CD4-positive, alpha-beta T cell treated with Interleukin-1 beta for 1 hour (primary cell): Measurements from ENCODE around the gene KCNA5.

Experiments used
- DNase-seq, 2 donors: peaks; one replicate each; pipeline ENCODE4 v3.0.0-alpha.2; 2020 to 2022

The KCNA5 gene

DNA sequence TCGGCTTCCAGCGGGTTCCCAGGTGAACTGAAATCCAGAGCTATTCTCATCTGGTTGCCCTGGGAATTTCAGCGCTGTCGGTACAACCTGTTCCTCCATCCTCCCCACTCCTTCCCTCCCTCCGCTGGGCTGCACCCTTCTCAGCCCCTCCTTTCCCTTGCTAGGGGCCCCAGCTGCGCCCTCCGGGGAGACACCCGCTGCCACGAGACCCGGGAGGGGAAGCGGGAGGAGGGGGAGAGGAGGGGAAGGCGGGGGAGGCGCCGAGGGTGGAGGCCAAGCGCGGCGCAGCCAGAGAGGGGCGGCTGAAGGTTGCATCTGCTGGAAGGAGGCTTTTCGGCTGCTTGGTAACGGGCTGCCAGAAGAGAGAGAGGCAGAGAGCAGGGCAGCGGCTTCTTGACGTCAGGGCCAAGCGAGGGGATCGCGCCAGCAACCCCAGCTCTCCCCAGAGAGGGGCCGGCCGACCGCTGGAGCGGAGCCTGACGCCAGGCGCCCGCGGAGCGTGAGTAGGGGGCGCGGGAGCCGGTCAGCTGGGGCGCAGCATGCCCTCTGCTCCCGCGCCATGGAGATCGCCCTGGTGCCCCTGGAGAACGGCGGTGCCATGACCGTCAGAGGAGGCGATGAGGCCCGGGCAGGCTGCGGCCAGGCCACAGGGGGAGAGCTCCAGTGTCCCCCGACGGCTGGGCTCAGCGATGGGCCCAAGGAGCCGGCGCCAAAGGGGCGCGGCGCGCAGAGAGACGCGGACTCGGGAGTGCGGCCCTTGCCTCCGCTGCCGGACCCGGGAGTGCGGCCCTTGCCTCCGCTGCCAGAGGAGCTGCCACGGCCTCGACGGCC, at the start of gene KCNA5:
KCNA5 (plus strand) TSS at position 291 of the 831 bp plus-strand sequence; CDS start at position 560, 269 bp downstream.
- peak in 1 of 2 donors; percentile 39 for DNase-seq

DNA sequence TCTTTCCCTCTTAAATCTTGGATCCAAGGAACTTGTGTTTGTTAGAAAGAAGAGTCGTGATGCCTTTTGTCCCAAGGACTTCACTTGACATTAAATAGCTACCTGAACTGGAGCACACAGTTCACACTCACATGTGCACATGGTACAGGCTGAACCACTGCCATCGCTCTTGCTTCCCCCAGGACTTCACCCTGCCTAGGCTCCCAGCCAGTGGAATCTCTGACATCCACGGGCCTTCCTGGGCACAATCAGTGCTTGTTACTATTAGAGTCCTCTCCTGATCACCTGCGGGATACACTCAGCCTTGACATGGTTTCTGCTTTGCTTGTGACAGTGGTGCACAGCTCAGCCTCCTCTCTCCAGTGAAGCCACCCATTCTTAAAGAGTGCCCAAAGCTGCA, 49.1 kb upstream of the KCNA5 start:
- DNase-seq = no peak

DNA sequence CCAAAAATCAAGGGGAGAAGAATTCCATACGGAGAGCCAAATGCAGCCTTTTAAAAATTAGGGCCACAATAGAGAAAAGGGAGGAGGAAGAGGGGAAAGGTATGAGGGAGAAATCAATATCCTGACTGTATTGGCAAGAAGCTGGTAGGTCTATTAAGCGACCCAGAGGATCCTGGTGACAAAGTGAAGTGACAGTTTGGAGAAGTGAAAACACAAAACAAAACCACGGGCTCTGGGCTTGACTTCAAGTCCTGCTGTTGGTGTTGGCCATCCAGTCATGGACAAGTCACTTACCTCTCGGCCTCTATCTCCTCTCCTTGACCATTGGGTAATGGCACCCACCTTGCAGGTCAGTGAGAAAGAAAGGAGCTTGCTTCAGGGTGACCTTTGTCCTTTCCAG, 47.0 kb upstream of the KCNA5 start:
- DNase-seq = no peak

DNA sequence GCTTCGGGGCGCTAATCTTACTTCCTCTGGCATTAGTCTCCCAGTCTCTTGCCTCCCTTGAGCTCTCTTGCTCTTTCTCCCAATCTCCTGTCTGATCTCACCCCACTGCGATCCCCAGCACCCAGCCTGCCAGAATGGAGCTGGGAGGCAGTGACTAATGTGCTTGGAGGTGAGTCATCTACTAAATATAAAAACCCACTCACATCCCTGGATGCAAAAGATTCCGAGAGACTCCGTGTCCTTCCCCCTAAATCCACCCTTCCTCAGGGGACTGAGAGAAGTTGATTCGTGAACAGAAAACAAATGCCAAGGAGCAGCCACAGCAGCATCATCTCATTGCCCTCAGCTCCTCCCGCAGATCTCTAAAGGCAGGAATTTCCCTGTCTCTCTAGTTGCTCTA, 45.7 kb upstream of the KCNA5 start:
- DNase-seq = no peak

DNA sequence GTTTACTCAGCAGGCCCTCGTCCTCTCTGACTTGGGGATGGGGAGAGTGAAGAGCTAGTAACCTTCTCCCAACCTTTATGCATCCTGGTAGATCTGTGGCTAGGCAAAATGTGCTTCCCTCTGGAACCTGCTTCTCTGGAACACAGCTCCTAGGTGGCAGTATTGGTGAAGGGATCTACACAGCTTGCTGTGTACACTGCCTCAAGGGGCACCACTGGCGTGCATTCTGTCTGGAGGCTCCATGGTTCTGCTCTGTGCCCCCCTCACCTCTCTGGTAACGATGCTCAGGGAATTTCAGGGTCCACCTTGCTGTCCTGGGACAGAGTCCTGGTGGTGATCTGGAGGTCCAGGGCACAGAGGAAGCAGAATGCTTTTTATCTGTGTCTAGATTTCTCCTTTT, 43.5 kb upstream of the KCNA5 start:
- DNase-seq = no peak

DNA sequence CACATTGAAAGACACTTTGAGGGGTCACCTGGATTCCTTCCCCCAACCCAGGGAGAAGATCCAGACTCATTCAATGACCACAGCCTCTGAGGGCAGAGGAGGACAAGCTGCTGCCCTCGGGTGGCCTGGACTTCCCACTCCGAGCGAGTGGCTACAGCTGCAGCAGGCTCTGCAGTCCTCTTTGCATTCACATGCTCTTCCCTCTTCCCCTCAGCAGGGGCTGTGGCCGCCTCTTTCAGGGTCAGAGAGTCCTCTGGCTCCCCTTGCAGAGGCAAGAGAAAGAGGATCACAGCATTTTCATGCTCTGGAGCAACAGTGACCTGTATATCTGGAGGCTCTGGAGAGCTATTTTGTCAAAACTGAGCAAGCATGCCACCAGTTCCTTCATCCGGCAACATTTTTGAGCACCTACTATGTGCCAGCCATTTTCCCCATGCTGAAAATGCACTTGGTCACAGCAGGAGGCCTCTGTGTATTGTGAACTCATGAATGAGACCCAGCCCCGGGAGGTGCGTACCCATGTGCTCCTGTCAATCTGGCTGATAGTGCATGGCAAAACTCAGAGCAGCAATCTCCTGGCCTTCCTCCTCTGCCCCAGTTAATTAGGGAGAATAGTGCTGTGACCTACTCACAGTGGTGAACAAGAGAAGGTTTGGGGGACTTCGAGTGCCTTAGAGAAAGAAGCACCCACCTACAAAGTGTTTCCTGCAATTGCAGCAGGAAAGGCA, 42.9 kb upstream of the KCNA5 start:
- DNase-seq = no peak

DNA sequence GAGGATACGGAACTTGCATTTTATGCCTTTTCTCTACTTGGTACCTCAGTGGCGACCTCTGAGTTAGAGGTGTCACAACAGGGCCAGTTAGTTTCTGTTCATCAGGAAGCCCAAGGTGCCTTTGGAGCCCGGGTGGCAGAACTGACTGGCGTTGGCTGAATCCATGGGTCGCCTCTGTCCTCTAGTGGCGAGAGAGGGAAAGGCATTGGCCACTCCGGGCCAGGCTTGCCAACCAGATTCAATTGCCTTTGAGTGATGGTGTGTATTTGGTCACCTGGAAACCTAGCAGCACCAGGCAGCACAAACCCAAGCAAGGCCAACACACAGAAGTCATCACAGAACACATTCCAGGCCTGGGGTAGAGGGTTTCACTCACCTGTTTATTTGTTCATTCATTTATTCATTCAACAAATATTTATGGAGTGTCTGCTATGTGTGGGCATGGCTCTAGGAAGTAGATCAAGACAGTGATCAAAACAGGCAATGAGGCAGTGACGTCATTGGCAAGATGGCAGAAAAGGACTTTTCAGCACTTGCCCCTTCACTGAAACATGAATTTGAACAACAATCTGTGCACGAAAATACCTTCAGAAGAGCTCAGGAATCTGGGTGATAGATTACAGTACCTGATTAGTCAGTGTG, 40.5 kb upstream of the KCNA5 start:
- peak; percentile 31 to 36 for DNase-seq

DNA sequence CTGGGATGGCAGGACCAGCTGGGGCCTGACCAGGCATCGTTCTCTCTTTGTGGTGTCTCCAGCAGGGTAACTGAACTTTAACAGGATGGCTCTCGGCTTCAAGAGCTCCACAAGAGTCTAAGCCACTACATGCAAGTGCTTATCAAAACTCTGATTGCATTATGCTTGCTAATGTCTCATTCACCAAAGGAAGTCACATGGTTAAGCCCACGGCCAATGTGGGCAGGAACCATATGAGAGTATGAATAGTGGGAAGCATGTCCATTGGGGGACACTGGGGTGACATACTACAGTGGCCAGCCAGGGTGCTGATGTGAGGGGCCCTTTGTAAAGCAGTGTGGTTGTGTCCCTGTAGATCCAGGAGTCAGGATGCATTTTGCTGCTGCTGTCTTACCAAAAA, 35.0 kb upstream of the KCNA5 start:
- DNase-seq = no peak

DNA sequence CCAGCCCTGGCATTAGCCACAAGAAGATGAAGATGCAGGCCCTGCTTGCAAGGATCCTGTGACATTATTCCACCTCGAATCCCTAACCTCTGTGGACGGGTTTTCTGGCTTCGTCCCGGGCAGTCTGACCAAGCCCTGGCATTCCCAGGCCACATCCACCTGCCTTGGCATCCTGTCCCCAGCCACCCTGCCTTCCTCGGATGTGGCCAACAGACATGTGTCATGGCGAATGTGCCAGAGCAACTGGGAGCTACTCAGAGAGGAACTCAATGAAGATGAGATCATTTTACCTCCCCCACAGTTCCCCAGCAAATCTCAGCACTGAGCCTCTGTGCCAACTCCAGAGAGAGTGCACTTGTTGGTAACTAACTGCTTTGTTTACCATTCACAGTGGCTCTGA, 33.5 kb upstream of the KCNA5 start:
- DNase-seq = no peak

DNA sequence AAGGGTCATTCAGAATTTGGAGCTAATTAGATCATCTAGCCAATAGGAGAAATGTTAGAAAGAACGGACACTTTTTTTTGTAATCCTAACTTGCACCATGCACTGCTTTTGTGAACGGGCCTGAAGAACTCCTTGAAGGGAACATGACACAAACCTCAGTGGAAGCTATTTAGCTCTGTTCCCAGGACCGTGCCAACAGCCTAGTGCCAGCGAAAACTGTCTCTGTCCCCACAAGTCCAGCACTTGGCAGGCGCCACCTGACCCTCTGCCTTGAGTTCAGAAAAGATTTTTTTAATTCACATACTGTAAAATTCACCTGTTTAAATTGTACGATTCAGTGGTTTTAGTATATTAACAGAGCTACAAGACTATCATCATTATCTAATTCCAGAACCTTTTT, 31.3 kb upstream of the KCNA5 start:
- DNase-seq = no peak

DNA sequence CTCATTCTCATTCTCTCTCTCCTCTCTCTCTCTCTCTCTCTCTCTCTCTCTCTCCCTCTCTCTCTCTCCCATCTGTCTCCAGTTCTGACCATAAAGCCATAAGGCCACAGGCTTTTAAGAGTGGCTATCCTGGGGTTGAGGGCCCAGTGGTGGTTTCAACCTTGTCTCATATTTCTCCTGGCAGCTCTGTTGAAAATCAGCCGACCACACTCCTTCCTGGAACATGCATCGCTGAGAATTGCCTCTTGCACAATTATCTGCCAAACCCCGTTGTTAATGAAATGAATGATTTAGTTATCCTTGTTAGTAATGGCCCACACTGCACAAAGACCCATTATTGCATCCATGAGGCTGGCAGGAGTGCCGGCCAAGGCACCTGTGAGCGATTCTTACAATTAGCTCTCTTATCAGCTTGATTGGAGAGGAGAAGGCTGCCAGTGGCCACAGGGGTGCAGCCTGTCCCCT, 30.4 kb upstream of the KCNA5 start:
- no peak for DNase-seq

DNA sequence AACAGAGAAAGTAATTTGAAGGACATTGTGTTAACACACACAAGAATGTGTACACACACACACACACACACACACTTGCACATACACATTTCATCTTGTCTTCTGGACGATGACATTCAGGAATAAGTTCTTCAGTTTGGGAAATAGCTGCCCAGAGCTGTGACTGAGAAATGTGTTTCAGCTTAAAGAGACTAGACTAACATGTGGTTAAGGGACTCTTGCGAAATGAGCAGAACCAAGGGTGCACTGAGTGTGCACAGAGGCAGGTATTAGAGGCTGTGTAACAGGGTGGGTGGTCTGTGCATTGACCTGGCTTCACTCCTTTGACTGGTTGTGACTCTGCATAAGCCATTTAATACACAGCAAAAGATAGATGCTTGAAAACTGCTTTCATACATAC, 29.4 kb upstream of the KCNA5 start:
- no peak for DNase-seq

DNA sequence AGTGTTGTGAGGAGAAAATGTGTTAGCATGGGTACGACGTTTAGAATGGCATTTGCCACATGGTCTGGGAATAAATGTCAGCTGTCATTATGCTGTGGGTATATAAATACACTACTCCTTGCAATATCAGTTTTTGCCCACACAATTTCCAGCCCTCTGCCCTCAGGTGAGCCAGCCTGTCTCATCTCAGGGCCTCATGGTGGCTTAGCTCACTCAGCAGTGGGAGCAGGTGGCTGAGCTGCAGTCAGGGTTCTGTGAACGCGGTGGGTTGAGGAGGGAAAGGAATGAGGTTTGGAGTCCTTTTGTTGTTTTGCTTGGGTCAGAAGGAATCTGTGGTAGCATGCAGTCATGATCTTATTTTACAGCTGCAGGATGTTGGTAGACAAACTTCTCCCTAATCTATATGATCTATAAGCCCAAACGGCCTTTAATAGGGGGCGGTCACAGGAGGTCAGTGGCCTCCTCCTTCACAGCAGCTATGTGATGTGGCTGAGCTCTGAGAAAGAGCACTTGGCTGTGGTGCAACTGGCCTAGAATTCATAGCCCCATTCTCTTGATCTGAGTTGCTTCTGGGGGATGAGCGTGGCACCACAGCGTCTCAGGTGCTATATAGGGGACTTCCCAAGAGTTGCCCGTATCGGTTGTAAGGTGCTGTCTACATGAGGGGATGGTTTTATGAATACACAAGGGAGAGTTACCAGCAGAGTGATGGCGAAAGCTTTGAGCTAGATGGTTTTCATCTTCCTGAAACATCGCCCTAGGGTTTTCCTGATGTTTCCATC, 27.8 kb upstream of the KCNA5 start:
- DNase-seq = no peak

DNA sequence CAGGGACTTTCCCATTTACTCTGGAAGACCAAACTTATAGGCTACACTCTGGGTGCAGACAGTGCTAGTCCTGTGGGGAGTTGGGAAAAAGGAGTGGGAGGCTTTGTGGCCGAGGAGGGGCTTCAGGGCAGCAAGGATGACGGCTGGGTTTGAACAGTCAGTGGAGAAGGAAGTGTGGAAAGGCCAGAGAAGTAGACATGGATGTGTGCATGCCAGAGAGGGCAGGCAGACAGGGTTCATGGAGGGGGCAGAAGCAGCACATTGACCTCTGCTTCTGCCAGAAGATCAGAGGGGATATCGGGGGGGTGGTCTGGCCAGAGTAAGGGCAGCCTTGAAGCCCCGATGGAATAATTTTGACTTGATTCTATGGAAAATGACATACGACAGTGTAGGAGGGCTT, 27.2 kb upstream of the KCNA5 start:
- no peak for DNase-seq

DNA sequence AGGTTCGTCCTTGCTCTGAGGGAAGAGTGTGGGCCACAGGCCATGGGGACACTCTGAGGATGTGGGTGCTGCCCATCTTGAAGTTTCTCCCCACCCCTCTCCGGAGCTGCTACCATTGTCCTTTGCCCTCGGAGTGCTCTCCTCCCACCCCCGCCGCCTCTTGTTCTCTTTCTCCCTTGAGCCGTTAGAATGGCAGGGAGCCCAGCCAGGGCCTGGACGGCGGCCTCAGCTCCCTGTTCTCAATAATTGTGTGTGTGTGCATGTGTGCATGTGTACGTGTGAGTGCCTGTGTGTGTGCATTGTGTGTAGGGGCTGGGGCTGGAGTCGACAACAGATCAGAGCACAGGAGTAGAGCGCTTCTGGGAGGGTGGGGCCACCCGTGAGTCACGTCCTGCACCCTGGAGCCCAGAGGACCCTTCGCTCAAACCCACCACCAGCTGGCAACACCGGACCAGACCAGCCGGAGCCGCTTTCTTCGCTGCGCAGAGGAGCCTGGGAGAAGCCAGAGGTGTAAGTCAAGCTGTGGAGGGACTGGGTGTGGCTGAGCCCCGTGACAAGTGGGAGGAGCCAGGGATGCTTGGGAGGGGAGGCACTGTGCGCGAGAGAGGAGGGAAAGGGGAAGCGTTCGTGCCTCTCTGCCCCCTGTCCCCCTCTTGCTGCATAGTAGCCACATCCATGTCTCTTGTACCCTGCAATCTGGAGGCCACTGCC, 25.9 kb upstream of the KCNA5 start:
- DNase-seq = no peak

DNA sequence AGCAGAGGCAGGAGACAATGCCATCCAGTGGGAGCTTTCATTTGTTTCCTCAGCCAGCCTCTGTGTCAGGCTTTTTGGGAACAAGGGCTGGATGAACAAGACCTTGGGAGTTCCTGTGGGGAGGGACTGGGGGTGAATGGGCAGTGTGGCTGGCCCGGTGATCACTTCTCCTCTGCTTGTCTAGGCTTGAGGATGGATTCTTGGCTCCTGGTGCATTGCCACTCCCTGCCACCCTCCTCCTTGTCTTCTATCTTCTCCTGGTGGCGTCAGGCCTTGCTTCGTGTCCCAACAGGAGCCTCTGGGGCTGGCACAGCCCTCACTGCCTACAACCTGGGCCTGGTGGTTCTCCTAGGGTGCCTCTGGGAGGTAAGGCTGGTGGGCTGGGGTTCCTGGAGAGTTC, 25.0 kb upstream of the KCNA5 start:
- DNase-seq = no peak

DNA sequence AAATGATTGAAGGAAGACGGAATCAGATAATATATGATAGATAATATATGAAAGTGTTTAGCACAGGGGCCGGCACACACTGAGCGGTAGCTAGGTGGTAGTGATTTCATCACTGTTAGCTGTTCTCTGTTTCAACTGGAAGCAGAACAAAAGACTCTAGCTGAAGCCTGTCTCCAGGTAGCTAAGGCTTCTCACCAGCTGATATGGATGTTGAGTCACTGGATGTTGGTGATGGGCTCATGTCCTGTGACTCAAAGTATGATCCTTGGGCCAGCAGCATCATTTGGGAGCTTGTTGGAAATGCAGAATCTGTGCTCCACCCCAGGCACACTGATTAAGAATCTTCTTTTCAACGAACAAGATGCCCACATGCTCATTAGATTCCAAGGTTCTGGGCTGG, 21.7 kb upstream of the KCNA5 start:
- DNase-seq = no peak

DNA sequence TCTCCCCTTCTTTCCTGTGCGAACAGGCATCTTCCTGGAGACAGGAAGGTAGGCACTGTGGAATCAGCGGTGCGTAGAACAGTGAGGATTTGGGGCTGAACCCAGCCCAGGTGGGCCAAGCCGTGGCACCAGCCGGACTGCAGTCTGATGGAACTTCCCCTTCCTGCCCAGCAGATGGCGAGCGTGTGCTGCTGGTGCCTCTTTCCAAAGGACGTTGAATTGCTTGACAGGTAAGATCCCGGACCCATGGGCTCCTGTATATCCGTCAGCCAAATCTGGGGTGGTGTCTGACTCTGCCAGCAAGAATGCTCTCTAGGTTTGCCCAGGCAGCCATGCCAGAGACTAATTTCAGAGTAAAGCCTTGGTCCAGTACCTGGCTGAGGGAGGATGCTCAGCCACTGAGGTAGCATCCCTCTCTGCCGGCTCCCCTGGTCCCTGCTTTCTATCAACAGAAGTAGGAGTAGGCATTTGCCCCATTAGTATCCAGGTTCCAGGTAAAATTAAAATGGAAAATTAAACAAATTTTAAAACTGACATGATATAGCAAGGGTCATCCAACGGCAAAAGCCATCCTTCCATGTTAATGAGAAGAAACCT, 21.1 kb upstream of the KCNA5 start:
- DNase-seq = peak; percentile 24 to 45

DNA sequence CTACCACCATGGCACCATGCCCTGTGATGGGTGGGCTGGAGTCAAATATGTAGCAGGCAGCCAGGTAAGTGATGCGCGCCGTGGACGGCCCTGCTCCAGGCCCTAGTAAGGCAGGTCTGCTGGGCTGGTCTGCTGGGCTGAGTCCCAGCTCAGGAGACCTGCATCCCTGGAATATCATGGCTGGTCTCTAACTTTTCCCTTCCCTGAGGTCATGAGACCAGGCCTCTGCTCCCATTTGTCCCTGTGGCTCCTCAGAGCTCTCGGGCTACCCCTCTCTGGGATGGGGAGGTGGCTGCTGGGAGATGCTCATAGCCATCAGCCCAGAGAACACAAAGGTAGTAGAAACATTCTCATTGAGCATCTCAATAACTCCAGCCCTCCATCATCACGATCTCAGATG, 19.8 kb upstream of the KCNA5 start:
- no peak for DNase-seq

DNA sequence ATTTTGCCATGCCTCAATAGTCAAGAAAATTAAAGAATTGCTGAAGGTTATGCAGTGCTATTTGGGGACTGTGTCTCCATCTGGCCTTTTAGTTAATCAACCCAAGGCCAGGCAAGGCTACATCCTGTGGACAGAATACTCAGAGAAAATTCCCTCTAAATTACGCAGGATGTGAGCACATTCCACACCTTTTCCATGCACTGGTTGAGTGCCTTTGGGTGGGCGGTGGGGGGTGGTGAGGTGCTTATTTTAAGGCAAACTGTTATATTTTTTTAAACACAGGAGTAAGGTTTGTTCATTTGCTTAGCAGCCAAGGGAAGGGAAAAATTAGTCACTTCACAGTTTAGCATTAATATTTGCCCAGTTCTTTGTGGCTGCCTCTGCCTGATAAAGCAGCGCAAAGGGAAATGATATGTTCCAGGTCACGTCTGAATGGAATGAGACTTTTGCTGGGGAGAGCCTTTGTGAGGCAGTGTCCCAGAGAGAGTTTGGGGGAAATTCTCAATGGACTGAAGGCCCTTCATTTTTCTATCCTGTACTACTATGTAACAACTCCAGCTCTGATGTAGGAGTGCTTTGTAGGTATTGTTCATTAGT, 17.2 kb upstream of the KCNA5 start:
- no peak for DNase-seq

DNA sequence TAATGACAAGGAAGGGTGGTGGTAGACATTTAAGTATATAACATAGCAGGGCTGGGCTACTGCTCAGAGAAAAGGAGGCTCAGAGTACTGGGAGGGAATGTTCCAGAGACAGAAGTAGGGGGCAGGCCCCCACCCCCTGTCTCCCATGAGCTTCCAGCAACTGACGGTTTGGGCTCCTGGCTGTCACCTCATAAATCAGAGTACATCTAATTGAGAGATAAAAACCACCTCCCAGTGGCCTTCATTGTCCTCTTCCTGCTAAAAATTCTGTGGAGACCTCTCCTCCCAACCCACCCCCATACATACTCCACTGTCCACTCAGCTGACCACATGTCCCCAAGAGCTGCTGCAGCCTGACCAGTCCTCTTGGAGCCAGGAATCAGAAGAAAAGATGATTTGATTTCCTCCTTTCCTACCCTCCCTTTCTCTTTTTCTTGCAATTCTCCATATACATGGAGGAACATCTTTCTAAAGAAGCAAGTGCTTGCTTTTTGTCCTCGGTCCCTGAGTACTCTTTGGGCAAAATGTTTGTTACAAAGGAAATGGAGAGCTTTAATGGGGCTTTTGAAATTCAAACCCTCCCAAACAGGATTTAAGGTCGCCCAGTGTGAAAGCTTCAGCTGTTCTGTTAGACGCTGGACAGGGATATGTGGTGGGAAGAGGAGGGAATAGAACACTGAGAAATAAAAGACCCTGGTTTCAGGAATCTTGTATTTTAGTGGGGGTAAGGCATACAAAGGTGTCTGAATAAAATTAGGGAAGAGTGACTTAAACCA, 16.4 kb upstream of the KCNA5 start:
- no peak for DNase-seq
